Brain microvascular endothelial cell (primary cell): ENCODE data around the gene SERINC2.
"Not testable (repeated sequence)": the region's sequence is repeated elsewhere in the genome, so short reads cannot be mapped to it uniquely, and the experiment has no call there.

ENCODE experiments used
- DNase-seq: peaks from one replicate; pipeline ENCODE4 v3.0.0-alpha.2; 2020
- H3K27ac ChIP-seq: fragments of 250-450 bp; sonication (Bioruptor Pico); 2 replicates; pipeline ENCODE4 v1.5.1; 2020; ENCODE audit warnings: mild to moderate bottlenecking, moderate library complexity
- H3K27me3 ChIP-seq: fragments of 250-450 bp; sonication (Bioruptor Pico); replicated peaks from 2 replicates; pipeline ENCODE4 v1.5.1; 2020; ENCODE audit warnings: mild to moderate bottlenecking
- H3K36me3 ChIP-seq: fragments of 250-450 bp; sonication (Bioruptor Pico); replicated peaks from 2 replicates; pipeline ENCODE4 v1.5.1; 2020; ENCODE audit warnings: mild to moderate bottlenecking
- H3K4me3 ChIP-seq: 2 replicates; pipeline ENCODE4 v1.5.1; 2011; ENCODE audit warnings: low read depth, mild to moderate bottlenecking, control low read depth, low read length, moderate library complexity
- CTCF ChIP-seq: IDR thresholded peaks from 2 replicates; pipeline ENCODE4 v1.5.1; 2011; ENCODE audit warnings: low read depth, mild to moderate bottlenecking, moderate library complexity, low read length, control low read depth, inconsistent platforms; ENCODE audit errors: missing control alignments
- in situ Hi-C: cut with HindIII; loops from 2 replicates; pipeline ENCODE4 v1.10.0; 2017; ENCODE audit warnings: low sequenced_read_pairs, low pct_ligation_motif_present

Gene SERINC2

DNA sequence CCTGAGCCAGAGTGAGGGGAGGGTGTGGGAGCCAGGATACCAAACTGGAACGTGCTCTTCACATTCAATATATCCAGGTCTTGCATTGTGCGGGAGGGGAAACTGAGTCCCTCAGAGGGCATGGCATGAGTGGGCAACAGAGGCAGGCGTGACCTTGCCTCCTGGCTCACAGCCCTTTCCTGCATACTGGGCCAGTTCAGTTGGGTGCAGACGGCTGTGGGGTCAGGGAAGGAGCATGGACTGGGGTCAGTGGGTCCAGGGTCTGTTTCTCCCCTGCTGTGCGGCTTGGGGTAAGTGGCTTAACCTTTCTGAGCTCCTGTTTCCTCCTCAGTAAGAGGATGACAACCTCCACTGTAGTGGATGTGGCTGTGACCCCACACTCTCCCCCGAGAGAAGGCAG lies 16.6 kb downstream of the SERINC2 start:
- in situ Hi-C loops: no loop called here
- H3K27me3 ChIP-seq: no peaks in the 10 kb centered on the region
- H3K36me3 ChIP-seq: no peaks in the 10 kb centered on the region
- TF ChIP-seq CTCF: no peak
- no peak for DNase-seq
- H3K27ac ChIP-seq: no peak overlapping the region
- no peak overlapping the region for H3K4me3 ChIP-seq

GRCh38 chr1:31431351-31432257 lies 18.6 kb downstream of the SERINC2 start:
- H3K36me3 ChIP-seq, H3K27me3 ChIP-seq, DNase-seq, H3K27ac ChIP-seq, H3K4me3 ChIP-seq, in situ Hi-C loops: not testable (repeated sequence)

- DNase-seq: no peak
Observed at GRCh38 chr1:31432592-31433395, 19.8 kb downstream of the SERINC2 start.

GRCh38 chr1:31433396-31433930 lies 20.4 kb downstream of the SERINC2 start:
- no peaks in the 10 kb centered on the region for H3K27me3 ChIP-seq
- H3K27ac ChIP-seq: no peak overlapping the region
- H3K4me3 ChIP-seq: no peak overlapping the region
- in situ Hi-C loops: no loop called here
- H3K36me3 ChIP-seq: no peaks in the 10 kb centered on the region
- no peak for DNase-seq
- no peak for TF ChIP-seq CTCF

More at GRCh38 chr1:31432592-31433395, 19.8 kb downstream of the SERINC2 start:
- Histone ChIP-seq H3K27ac (no peak overlapping the region), H3K27me3 (no peaks in the 10 kb centered on the region), H3K36me3 (no peaks in the 10 kb centered on the region), H3K4me3 (no peak overlapping the region)
- TF ChIP-seq CTCF: no peak
- in situ Hi-C loops: no loop called here

DNA sequence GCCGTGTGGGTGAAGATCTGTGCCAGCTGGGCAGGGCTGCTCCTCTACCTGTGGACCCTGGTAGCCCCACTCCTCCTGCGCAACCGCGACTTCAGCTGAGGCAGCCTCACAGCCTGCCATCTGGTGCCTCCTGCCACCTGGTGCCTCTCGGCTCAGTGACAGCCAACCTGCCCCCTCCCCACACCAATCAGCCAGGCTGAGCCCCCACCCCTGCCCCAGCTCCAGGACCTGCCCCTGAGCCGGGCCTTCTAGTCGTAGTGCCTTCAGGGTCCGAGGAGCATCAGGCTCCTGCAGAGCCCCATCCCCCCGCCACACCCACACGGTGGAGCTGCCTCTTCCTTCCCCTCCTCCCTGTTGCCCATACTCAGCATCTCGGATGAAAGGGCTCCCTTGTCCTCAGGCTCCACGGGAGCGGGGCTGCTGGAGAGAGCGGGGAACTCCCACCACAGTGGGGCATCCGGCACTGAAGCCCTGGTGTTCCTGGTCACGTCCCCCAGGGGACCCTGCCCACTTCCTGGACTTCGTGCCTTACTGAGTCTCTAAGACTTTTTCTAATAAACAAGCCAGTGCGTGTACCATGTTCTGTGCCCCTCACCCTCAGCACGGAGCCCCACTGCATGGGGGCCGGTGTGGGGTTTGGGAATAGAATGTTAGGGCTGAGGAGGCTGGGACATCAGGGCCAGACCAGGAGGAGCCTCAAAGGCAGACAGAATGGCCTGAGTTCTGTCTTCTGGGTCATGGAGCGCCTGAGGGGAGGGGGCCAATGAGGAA lies 21.3 kb downstream of the SERINC2 start:
- Histone ChIP-seq H3K27ac (no peak overlapping the region), H3K36me3 (no peaks in the 10 kb centered on the region), H3K27me3 (no peaks in the 10 kb centered on the region), H3K4me3 (no peak overlapping the region)
- TF ChIP-seq CTCF: no peak
- DNase-seq: no peak
- in situ Hi-C loops: no loop called here
